HepG2 (cell line): Measurements from ENCODE around the gene LST1. TPM values are rescaled to one million over a fixed set of nuclear protein-coding genes. Genes with fewer than 3 reads are reported as not detected.

ENCODE experiments used
- CSRNP1 ChIP-seq: sonication (generic); formaldehyde crosslinking; IDR thresholded peaks from 2 replicates; pipeline ENCODE4 v1.8.1; 2023; ENCODE audit warnings: mild to moderate bottlenecking, missing genetic modification reagents
- FOXK1 ChIP-seq: sonication (generic); formaldehyde crosslinking; IDR thresholded peaks from 2 replicates; pipeline ENCODE4 v1.4.0; 2020; ENCODE audit warnings: low read depth, missing genetic modification reagents, borderline replicate concordance
- IKZF1 ChIP-seq: fragments of 450-650 bp; IDR thresholded peaks from 2 replicates; pipeline ENCODE4 v1.7.1; 2016
- LBX2 ChIP-seq: sonication (generic); formaldehyde crosslinking; IDR thresholded peaks from 2 replicates; pipeline ENCODE4 v1.5.0; 2020; ENCODE audit warnings: missing genetic modification reagents, mild to moderate bottlenecking, borderline replicate concordance
- SALL2 ChIP-seq: sonication (generic); formaldehyde crosslinking; IDR thresholded peaks from 2 replicates; pipeline ENCODE4 v1.8.1; 2023; ENCODE audit warnings: mild to moderate bottlenecking, missing genetic modification reagents, inconsistent platforms
- SMC3 ChIP-seq: IDR thresholded peaks from 2 replicates; pipeline ENCODE4 v1.6.1; 2011; ENCODE audit warnings: low read length, improper control_type of control experiment
- SRSF4 ChIP-seq: fragments of 200-400 bp; formaldehyde crosslinking; IDR thresholded peaks from one replicate; pipeline ENCODE4 v1.6.1; 2018; ENCODE audit warnings: mild to moderate bottlenecking, low read depth, low read length, moderate library complexity; ENCODE audit not compliant: poor library complexity, severe bottlenecking
- TAF1 ChIP-seq: sonication (generic); formaldehyde crosslinking; IDR thresholded peaks from 2 replicates; pipeline ENCODE4 v1.4.0; 2020; ENCODE audit warnings: missing genetic modification reagents
- TBP ChIP-seq: sonication (generic); formaldehyde crosslinking; IDR thresholded peaks from 2 replicates; pipeline ENCODE4 v1.5.0; 2020; ENCODE audit warnings: missing genetic modification reagents
- TCF7 ChIP-seq: sonication (generic); IDR thresholded peaks from 2 replicates; pipeline ENCODE4 v1.6.1; 2016; ENCODE audit warnings: antibody characterized with exemption, low read depth
- TOE1 ChIP-seq: sonication (generic); formaldehyde crosslinking; IDR thresholded peaks from 2 replicates; pipeline ENCODE4 v1.4.0; 2020; ENCODE audit warnings: mild to moderate bottlenecking, missing genetic modification reagents
- ZFAT ChIP-seq: sonication (generic); formaldehyde crosslinking; conservative IDR thresholded peaks from 2 replicates; pipeline ENCODE4 v1.8.1; 2023; ENCODE audit warnings: missing genetic modification reagents, inconsistent platforms
- ZNF17 ChIP-seq: sonication (generic); formaldehyde crosslinking; IDR thresholded peaks from 2 replicates; pipeline ENCODE4 v1.5.0; 2020; ENCODE audit warnings: mild to moderate bottlenecking, missing genetic modification reagents
- ZNF296 ChIP-seq: sonication (generic); formaldehyde crosslinking; conservative IDR thresholded peaks from 2 replicates; pipeline ENCODE4 v1.5.0; 2020; ENCODE audit warnings: mild to moderate bottlenecking, missing genetic modification reagents
- ZNF414 ChIP-seq: sonication (generic); formaldehyde crosslinking; IDR thresholded peaks from 2 replicates; pipeline ENCODE4 v1.5.0; 2020; ENCODE audit warnings: missing genetic modification reagents
- ZNF720 ChIP-seq: sonication (generic); formaldehyde crosslinking; IDR thresholded peaks from 2 replicates; pipeline ENCODE4 v1.4.0; 2020; ENCODE audit warnings: missing genetic modification reagents
- polyA plus RNA-seq, 8 experiments: library from polyadenylated mRNA; depleted of rRNA in 3 of 8; stranded (reverse) in 7 of 8; unstranded in 1 of 8; fragments of >200 nt; fragmentation: Illumina TruSeq in 4 of 8; extraction: Trizol in 4 of 8; gene quantifications; 2 replicates each; pipeline versions ENCODE4 v1.2.1 to v1.2.3, GENCODE V29; 2011 to 2016; ENCODE audit warnings: low read depth in 4 of 8, missing spikeins in 1 of 8, mixed read lengths in 1 of 8; ENCODE audit not compliant: insufficient read depth in 1 of 8
- total RNA-seq, 5 experiments: library from RNA; depleted of rRNA; stranded (reverse); fragments of >200 nt; fragmentation: Illumina TruSeq; extraction: Trizol; gene quantifications; 2 replicates each; pipeline ENCODE4 v1.2.3, GENCODE V29; 2016; ENCODE audit warnings: low read depth in 1 of 5
- TF ChIP-seq, protein P1 (sequence below): sonication (generic); formaldehyde crosslinking; IDR thresholded peaks from 2 replicates; pipeline ENCODE4 v1.8.1; 2023; ENCODE audit warnings: mild to moderate bottlenecking, moderate library complexity, missing genetic modification reagents
- TF ChIP-seq, protein P2 (sequence below): IDR thresholded peaks from 2 replicates; pipeline ENCODE4 v1.6.1; 2016; ENCODE audit warnings: control low read depth
- TF ChIP-seq, protein P3 (sequence below): sonication (generic); formaldehyde crosslinking; IDR thresholded peaks from 2 replicates; pipeline ENCODE4 v1.9.0; 2021; ENCODE audit warnings: missing genetic modification reagents, mild to moderate bottlenecking, borderline replicate concordance
- TF ChIP-seq, protein P4 (sequence below): sonication (generic); formaldehyde crosslinking; IDR thresholded peaks from 2 replicates; pipeline ENCODE4 v1.5.0; 2020; ENCODE audit warnings: missing genetic modification reagents, mild to moderate bottlenecking, borderline replicate concordance

Gene LST1
- total and polyA plus RNA-seq, 2 of the 13 experiments (the other 11 are each of a cell fraction or from before 2014, with no cell fraction given) = not detected

DNA sequence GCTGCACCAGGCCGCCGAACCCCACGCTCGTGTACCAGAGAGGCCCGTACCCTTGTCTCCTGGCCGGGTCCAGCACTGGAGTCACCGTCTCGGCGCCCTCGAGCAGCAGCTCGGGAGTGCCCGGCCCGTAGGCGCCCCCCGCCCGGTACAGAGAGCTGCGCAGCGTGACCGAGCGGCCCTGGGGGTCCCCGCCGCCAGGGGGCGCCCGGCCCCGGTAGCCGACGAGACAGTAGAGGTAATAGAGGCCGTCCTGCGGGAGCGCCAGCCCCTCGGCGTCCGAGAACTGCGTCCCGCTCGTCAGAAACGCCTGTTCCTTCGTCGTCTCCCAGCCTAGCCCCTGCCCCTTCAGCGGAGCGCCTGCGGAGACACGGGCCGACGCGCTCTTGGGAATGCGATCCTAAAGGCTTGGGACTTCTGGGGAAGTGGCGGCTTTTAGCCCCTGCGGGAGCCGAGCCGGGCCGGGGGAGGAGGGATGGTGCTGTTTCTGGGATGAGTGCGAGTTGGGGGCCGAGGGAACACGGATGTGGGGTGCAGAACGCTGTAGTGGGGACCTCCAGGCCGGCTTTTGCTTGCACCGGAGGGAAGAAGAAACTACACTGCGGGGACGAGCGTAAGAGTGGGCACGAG lies 5.2 kb upstream of the LST1 start (continued):
- TF ChIP-seq, protein P1, sequence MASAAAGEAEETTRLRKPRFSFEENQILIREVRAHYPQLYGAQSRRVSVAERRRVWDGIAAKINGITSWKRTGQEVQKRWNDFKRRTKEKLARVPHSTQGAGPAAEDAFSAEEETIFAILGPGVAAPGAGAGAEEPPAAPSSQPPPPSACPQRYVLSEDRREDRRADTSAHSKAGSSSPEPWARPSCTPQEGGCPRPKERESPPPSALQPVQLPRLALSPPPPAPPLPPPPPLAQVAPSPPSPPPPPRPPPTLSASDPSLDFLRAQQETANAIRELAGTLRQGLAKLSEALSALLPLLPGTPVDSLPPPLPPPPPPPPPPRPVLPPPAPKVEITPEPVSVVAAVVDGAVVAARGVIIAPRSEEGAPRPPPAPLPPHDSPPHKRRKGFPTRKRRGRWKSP = peak; percentile 41; the same call in 1 of the 2 replicates
- no peak for TF ChIP-seq ZNF17 (CRISPR knock-in tag)
- TF ChIP-seq ZNF720 = no peak
- no peak for TF ChIP-seq SRSF4
- TF ChIP-seq LBX2 (CRISPR knock-in tag) = no peak
- TF ChIP-seq CSRNP1 (CRISPR knock-in tag) = no peak; the same call in 1 of the 2 replicates
- peak; percentile 54; the same call in 1 of the 2 replicates for TF ChIP-seq TAF1 (CRISPR knock-in tag)
- peak; percentile 95; the same call in 1 of the 2 replicates for TF ChIP-seq ZNF414 (CRISPR knock-in tag)
- TF ChIP-seq, protein P2, sequence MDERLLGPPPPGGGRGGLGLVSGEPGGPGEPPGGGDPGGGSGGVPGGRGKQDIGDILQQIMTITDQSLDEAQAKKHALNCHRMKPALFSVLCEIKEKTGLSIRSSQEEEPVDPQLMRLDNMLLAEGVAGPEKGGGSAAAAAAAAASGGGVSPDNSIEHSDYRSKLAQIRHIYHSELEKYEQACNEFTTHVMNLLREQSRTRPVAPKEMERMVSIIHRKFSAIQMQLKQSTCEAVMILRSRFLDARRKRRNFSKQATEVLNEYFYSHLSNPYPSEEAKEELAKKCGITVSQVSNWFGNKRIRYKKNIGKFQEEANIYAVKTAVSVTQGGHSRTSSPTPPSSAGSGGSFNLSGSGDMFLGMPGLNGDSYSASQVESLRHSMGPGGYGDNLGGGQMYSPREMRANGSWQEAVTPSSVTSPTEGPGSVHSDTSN = no peak
- no peak for TF ChIP-seq TCF7
- TF ChIP-seq SMC3 = peak; percentile 38; the same call in 1 of the 2 replicates
- TF ChIP-seq, protein P3, sequence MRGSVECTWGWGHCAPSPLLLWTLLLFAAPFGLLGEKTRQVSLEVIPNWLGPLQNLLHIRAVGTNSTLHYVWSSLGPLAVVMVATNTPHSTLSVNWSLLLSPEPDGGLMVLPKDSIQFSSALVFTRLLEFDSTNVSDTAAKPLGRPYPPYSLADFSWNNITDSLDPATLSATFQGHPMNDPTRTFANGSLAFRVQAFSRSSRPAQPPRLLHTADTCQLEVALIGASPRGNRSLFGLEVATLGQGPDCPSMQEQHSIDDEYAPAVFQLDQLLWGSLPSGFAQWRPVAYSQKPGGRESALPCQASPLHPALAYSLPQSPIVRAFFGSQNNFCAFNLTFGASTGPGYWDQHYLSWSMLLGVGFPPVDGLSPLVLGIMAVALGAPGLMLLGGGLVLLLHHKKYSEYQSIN (CRISPR knock-in tag) = no peak
- TF ChIP-seq ZNF296 (CRISPR knock-in tag) = no peak
- TF ChIP-seq FOXK1 (CRISPR knock-in tag) = no peak
- no peak for TF ChIP-seq IKZF1
- no peak for TF ChIP-seq ZFAT (CRISPR knock-in tag)
- TF ChIP-seq SALL2 (CRISPR knock-in tag) = peak; percentile 81; the same call in 1 of the 2 replicates
- 0 out of 2 replicates have a peak, but pooled peaks have one; percentile 9 for TF ChIP-seq TBP (CRISPR knock-in tag)
- TF ChIP-seq, protein P4, sequence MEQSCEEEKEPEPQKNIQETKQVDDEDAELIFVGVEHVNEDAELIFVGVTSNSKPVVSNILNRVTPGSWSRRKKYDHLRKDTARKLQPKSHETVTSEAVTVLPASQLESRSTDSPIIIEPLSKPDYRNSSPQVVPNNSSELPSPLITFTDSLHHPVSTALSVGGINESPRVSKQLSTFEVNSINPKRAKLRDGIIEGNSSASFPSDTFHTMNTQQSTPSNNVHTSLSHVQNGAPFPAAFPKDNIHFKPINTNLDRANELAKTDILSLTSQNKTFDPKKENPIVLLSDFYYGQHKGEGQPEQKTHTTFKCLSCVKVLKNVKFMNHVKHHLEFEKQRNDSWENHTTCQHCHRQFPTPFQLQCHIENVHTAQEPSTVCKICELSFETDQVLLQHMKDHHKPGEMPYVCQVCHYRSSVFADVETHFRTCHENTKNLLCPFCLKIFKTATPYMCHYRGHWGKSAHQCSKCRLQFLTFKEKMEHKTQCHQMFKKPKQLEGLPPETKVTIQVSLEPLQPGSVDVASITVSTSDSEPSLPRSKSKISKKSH (CRISPR knock-in tag) = peak; percentile 86; the same call in 1 of the 2 replicates
- no peak for TF ChIP-seq TOE1
